ENCODE data around the gene MRE11. TPM values are rescaled to one million over a fixed set of nuclear protein-coding genes. Genes with fewer than 3 reads are reported as not detected.
A peak's percentile ranks its signal among the peaks of the same experiment; 100 is the strongest.

Gene MRE11
- total RNA-seq, 3 donors from 2014 or later = 18.1 to 33.1 (median 22.3) TPM

DNA sequence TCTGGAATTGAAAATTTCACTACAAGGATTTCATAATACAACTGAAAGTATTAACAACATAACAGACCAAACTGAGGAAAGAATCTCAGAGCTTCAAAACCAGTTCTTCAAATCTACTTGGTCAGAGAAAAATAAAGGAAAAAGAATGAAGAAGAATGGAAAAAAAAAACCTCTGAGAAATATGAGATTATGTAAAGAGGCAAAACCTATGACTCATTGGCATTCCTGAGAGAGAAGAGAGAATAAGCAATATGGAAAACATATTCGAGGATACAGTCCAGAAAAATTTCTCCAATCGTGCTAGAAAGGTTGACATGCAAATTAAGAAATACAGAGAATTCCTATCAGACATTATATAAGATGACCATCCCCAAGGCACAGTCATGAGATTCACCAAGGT lies 69.0 kb downstream of the MRE11 start:
- Histone ChIP-seq H3K9me3 (peaks cover 0 to 9% of the 10 kb centered on the region in 2 donors), H3K27ac (no peak overlapping the region), H3K27me3 (no peaks in the 10 kb centered on the region), H3K36me3 (peaks cover 13% of the 10 kb centered on the region), H3K4me3 (no peak overlapping the region), H3K4me1 (no peaks in the 10 kb centered on the region)
- intact Hi-C loops (cut with DNase I; ENCODE audit: low total_unique reads) = no loop called here
- no peak for DNase-seq (ENCODE audit: low spot score in 2 of 2)
- no peak for TF ChIP-seq POLR2A (IDR thresholded peaks at IDR 0.05)
- TF ChIP-seq CTCF (IDR thresholded peaks at IDR 0.05) = no peak
- no peak for TF ChIP-seq POLR2AphosphoS5 (IDR thresholded peaks at IDR 0.05)

GRCh38 chr11:94424011-94424410 lies 69.6 kb downstream of the MRE11 start:
- peaks cover 0 to 4% of the 10 kb centered on the region in 2 donors for H3K9me3 ChIP-seq
- H3K27me3 ChIP-seq = no peaks in the 10 kb centered on the region
- DNase-seq (ENCODE audit: low spot score in 2 of 2) = no peak
- H3K27ac ChIP-seq = no peak overlapping the region
- no peaks in the 10 kb centered on the region for H3K4me1 ChIP-seq
- intact Hi-C loops (cut with DNase I; ENCODE audit: low total_unique reads) = no loop called here
- H3K36me3 ChIP-seq = peaks cover 7% of the 10 kb centered on the region
- no peak overlapping the region for H3K4me3 ChIP-seq
- TF ChIP-seq CTCF (IDR thresholded peaks at IDR 0.05) (no peak), POLR2AphosphoS5 (IDR thresholded peaks at IDR 0.05) (no peak)

DNA sequence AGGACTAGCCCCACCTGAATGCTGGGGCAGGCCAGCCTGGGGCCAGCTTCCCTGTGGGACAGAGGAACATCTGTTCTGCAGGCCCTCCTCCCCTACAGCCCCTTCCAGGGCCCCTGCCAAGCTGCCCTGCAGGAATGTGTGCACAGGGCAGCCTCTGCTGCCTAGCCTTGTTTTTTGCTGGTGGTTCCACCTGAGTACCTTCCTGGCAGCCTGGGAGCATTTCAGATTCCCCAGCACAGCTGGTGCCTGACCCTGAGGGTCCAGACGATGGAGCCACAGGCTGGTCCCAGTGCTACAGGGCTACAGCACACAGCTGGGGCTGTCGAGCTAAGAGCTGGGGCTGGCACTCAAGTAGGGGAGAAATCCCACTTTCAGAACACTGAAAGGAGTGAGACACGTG lies 70.1 kb downstream of the MRE11 start:
- no peaks in the 10 kb centered on the region for H3K4me1 ChIP-seq
- TF ChIP-seq POLR2AphosphoS5 (IDR thresholded peaks at IDR 0.05) (no peak), CTCF (IDR thresholded peaks at IDR 0.05) (no peak), POLR2A (IDR thresholded peaks at IDR 0.05) (no peak)
- no peaks in the 10 kb centered on the region for H3K27me3 ChIP-seq
- peaks cover 5% of the 10 kb centered on the region for H3K36me3 ChIP-seq
- no peaks in the 10 kb centered on the region for H3K9me3 ChIP-seq
- no peak for DNase-seq (ENCODE audit: low spot score in 2 of 2)
- intact Hi-C loops (cut with DNase I; ENCODE audit: low total_unique reads) = no loop called here
- H3K4me3 ChIP-seq = no peak overlapping the region
- H3K27ac ChIP-seq = no peak overlapping the region

DNA sequence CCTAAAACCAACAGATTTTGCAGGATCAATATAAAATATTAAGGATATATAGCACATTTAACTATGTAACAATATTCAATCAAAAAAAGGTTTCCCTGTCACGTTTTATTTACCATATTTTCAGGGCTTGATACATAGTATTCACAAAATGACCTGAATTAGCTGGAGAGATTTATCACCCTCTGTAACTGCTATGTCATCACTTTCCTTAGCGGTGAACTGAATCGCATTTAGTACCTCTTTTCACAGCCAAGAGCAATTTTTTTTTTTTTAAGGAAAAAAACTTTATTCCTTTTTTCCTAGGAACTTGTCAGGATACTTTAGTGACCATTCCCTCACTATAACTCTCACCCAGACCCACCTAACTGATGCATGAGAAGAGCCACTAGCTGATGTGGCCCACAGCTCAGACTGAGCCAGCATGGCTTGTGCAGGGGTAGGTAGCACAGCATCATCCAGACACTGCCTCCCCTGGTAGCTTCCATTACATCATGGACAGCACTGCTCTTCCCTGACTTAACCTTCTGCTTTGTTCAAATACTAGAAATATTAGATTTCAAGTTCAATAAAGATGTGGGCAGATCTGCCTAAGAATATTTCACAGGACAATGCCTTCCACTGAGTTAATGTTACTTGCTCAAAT lies 75.4 kb downstream of the MRE11 start:
- no peaks in the 10 kb centered on the region for H3K9me3 ChIP-seq
- no peaks in the 10 kb centered on the region for H3K4me1 ChIP-seq
- intact Hi-C loops (cut with DNase I; ENCODE audit: low total_unique reads) = no loop called here
- no peak for DNase-seq (ENCODE audit: low spot score in 2 of 2)
- no peak overlapping the region for H3K4me3 ChIP-seq
- H3K27me3 ChIP-seq = no peaks in the 10 kb centered on the region
- H3K36me3 ChIP-seq = peaks cover 5% of the 10 kb centered on the region
- H3K27ac ChIP-seq = no peak overlapping the region
- no peak for TF ChIP-seq CTCF (IDR thresholded peaks at IDR 0.05)
- TF ChIP-seq POLR2AphosphoS5 (IDR thresholded peaks at IDR 0.05) = no peak
- TF ChIP-seq POLR2A (IDR thresholded peaks at IDR 0.05) = no peak

- H3K4me1 ChIP-seq = no peaks in the 10 kb centered on the region
- TF ChIP-seq POLR2A (IDR thresholded peaks at IDR 0.05) (no peak), POLR2AphosphoS5 (IDR thresholded peaks at IDR 0.05) (no peak), CTCF (IDR thresholded peaks at IDR 0.05) (peak in 2 of 3 donors; percentile 28 to 43)
- H3K36me3 ChIP-seq = peaks cover 5% of the 10 kb centered on the region
- no peaks in the 10 kb centered on the region for H3K27me3 ChIP-seq
- H3K27ac ChIP-seq = no peak overlapping the region
- no peak for DNase-seq (ENCODE audit: low spot score in 2 of 2)
- H3K9me3 ChIP-seq = no peaks in the 10 kb centered on the region
- intact Hi-C loops (cut with DNase I; ENCODE audit: low total_unique reads) = no loop called here
- no peak overlapping the region for H3K4me3 ChIP-seq
Measured at GRCh38 chr11:94417386-94417987, 76.2 kb downstream of the MRE11 start.
